Activated B cell treated with CpG ODN at 0.5 μM for 24 hours (primary cell): Measurements from ENCODE around the gene HPS3. TPM values are rescaled to one million over a fixed set of nuclear protein-coding genes. Genes with fewer than 3 reads are reported as not detected.
A peak's percentile ranks its signal among the peaks of the same experiment; 100 is the strongest.

Experiments
- ATAC-seq: fragments of 200-7000 bp; cut with Tn5 transposase; one replicate; pipeline ENCODE4 v1.10.0; 2021; ENCODE audit warnings: low read depth, mild to moderate bottlenecking, moderate library complexity
- CTCF ChIA-PET: fragments of 350-600 bp; sonication (Branson Sonifier 250); formaldehyde crosslinking; loops from one replicate; lab custom pipeline; 2021; ENCODE audit warnings: antibody characterized with exemption; lab: Charles Lee
- POLR2A ChIA-PET: fragments of 350-600 bp; sonication (Branson Sonifier 250); formaldehyde crosslinking; loops from one replicate; lab custom pipeline; 2021; ENCODE audit warnings: antibody characterized with exemption; lab: Charles Lee
- DNase-seq: peaks from one replicate; pipeline ENCODE4 v3.0.0; 2022
- H3K27ac Mint-ChIP-seq: one replicate; pipeline ENCODE4 v1.8.0; 2020; ENCODE audit warnings: mixed read lengths
- H3K27me3 Mint-ChIP-seq: one replicate; pipeline ENCODE4 v1.8.0; 2021; ENCODE audit warnings: mixed read lengths
- H3K36me3 Mint-ChIP-seq: one replicate; pipeline ENCODE4 v1.8.0; 2021; ENCODE audit warnings: low read depth, mixed read lengths
- H3K4me1 Mint-ChIP-seq: one replicate; pipeline ENCODE4 v1.8.0; 2021; ENCODE audit warnings: mixed read lengths
- H3K4me3 Mint-ChIP-seq: one replicate; pipeline ENCODE4 v1.8.0; 2020; ENCODE audit warnings: mild to moderate bottlenecking, mixed read lengths
- H3K9me3 Mint-ChIP-seq: one replicate; pipeline ENCODE4 v1.8.0; 2020; ENCODE audit warnings: mixed read lengths
- CTCF ChIP-seq: fragments of 200-600 bp; IDR thresholded peaks from one replicate; pipeline ENCODE4 v1.8.0; 2022; ENCODE audit warnings: antibody characterized with exemption, mild to moderate bottlenecking
- intact Hi-C: fragments of 100-400 bp; cut with micrococcal nuclease; formaldehyde crosslinking; loops from one replicate; pipeline ENCODE4 v1.15.1; 2024
- total RNA-seq: library from RNA; stranded (reverse); gene quantifications from 2 replicates; pipeline ENCODE4 v1.2.3, GENCODE V29; 2022

HPS3 gene
- total RNA-seq, 1 donor from 2014 or later = 30.1 TPM

GRCh38 chr3:149151843-149152242, 22.4 kb downstream of the HPS3 start:
- intact Hi-C loops = no loop called here
- no peaks in the 10 kb centered on the region for H3K9me3 Mint-ChIP-seq
- ChIA-PET POLR2A (interaction anchor here (0.6 kb wide), 1 partner anchor 12 kb away, joined by 6 read pairs; no protein-coding TSS in a partner anchor), CTCF (interaction anchor here (1.9 kb wide), 1 partner anchor 32 kb away, joined by 5 read pairs; no protein-coding TSS in a partner anchor)
- no peaks in the 10 kb centered on the region for H3K27me3 Mint-ChIP-seq
- peaks cover 58% of the 10 kb centered on the region for H3K36me3 Mint-ChIP-seq
- no peak for TF ChIP-seq CTCF
- no peak for DNase-seq
- peaks cover 25% of the 10 kb centered on the region for H3K4me1 Mint-ChIP-seq
- H3K27ac Mint-ChIP-seq = peak overlapping the region; percentile 50
- ATAC-seq = no peak
- no peak overlapping the region for H3K4me3 Mint-ChIP-seq

- intact Hi-C loops = no loop called here
- peaks cover 61% of the 10 kb centered on the region for H3K36me3 Mint-ChIP-seq
- no peaks in the 10 kb centered on the region for H3K9me3 Mint-ChIP-seq
- no peaks in the 10 kb centered on the region for H3K27me3 Mint-ChIP-seq
- CTCF ChIA-PET = interaction anchor here (1.9 kb wide), 1 partner anchor 32 kb away, joined by 5 read pairs; no protein-coding TSS in a partner anchor
- no peak overlapping the region for H3K4me3 Mint-ChIP-seq
- peak overlapping the region; percentile 50 for H3K27ac Mint-ChIP-seq
- DNase-seq (no peak), ATAC-seq (peak; percentile 58)
- no peak for TF ChIP-seq CTCF
- peaks cover 25% of the 10 kb centered on the region for H3K4me1 Mint-ChIP-seq
- POLR2A ChIA-PET = interaction anchor here (1.7 kb wide), 1 partner anchor 23 kb away, joined by 7 read pairs; the partner anchor contains the start of gene HPS3
Measured at GRCh38 chr3:149152420-149152819, 23.0 kb downstream of the HPS3 start.

- peaks cover 70% of the 10 kb centered on the region for H3K36me3 Mint-ChIP-seq
- ATAC-seq (no peak), DNase-seq (no peak)
- no peak overlapping the region for H3K4me3 Mint-ChIP-seq
- H3K9me3 Mint-ChIP-seq = no peaks in the 10 kb centered on the region
- intact Hi-C loops = no loop called here
- ChIA-PET POLR2A (interaction anchor here (1.7 kb wide), 1 partner anchor 24 kb away, joined by 7 read pairs; the partner anchor contains the start of gene HPS3), CTCF (interaction anchor here (1.9 kb wide), 1 partner anchor 33 kb away, joined by 5 read pairs; no protein-coding TSS in a partner anchor)
- H3K27ac Mint-ChIP-seq = no peak overlapping the region
- no peak for TF ChIP-seq CTCF
- no peaks in the 10 kb centered on the region for H3K27me3 Mint-ChIP-seq
- peaks cover 25% of the 10 kb centered on the region for H3K4me1 Mint-ChIP-seq
Measured at GRCh38 chr3:149153402-149153801, 24.0 kb downstream of the HPS3 start.

- CTCF ChIA-PET = no interaction called here
- DNase-seq (no peak), ATAC-seq (no peak)
- H3K27ac Mint-ChIP-seq = no peak overlapping the region
- H3K9me3 Mint-ChIP-seq = no peaks in the 10 kb centered on the region
- TF ChIP-seq CTCF = no peak
- no peaks in the 10 kb centered on the region for H3K27me3 Mint-ChIP-seq
- H3K4me3 Mint-ChIP-seq = no peak overlapping the region
- POLR2A ChIA-PET = no interaction called here
- intact Hi-C loops = loop anchor here (2.0 to 5.0 kb wide), 2 partner anchors 14 to 34 kb away; partner anchors contain the start of gene HPS3
- H3K36me3 Mint-ChIP-seq = peaks cover 72% of the 10 kb centered on the region
- peaks cover 7% of the 10 kb centered on the region for H3K4me1 Mint-ChIP-seq
Measured at GRCh38 chr3:149160754-149161300, 31.4 kb downstream of the HPS3 start.

GRCh38 chr3:149162007-149162406, 32.6 kb downstream of the HPS3 start:
- H3K27ac Mint-ChIP-seq = peak overlapping the region; percentile 30
- no peaks in the 10 kb centered on the region for H3K9me3 Mint-ChIP-seq
- peaks cover 7% of the 10 kb centered on the region for H3K4me1 Mint-ChIP-seq
- POLR2A ChIA-PET = no interaction called here
- TF ChIP-seq CTCF = no peak
- intact Hi-C loops = loop anchor here (5.0 kb wide), 1 partner anchor 35 kb away; the partner anchor contains the start of gene HPS3
- no peaks in the 10 kb centered on the region for H3K27me3 Mint-ChIP-seq
- H3K4me3 Mint-ChIP-seq = no peak overlapping the region
- ATAC-seq (no peak), DNase-seq (no peak)
- CTCF ChIA-PET = no interaction called here
- peaks cover 70% of the 10 kb centered on the region for H3K36me3 Mint-ChIP-seq
